ENCODE data around the gene GRK1. TPM values are rescaled to one million over a fixed set of nuclear protein-coding genes. Genes with fewer than 3 reads are reported as not detected.

GRK1 gene
- total RNA-seq, 1 experiment from 2014 or later = not detected

- intact Hi-C loops (cut with micrococcal nuclease; ENCODE audit: unreplicated experiment) = no loop called here
- H3K27ac ChIP-seq = no peak overlapping the region
- H3K27me3 ChIP-seq (ENCODE audit: insufficient read depth, low read depth) = peaks cover 81% of the 10 kb centered on the region
Measured at GRCh38 chr13:113763254-113763653, 96.2 kb downstream of the GRK1 start.

GRCh38 chr13:113763961-113764792, 97.2 kb downstream of the GRK1 start:
- Histone ChIP-seq H3K4me3 (no peak overlapping the region), H3F3A (ENCODE audit: insufficient read depth, low read depth) (0 out of 2 replicates have a peak, but pooled peaks cover 4% of the 10 kb centered on the region)
- BruUV-seq (replicated peaks) = no TSS peak

More at GRCh38 chr13:113763254-113763653, 96.2 kb downstream of the GRK1 start:
- TF ChIP-seq EZH2 (IDR thresholded peaks at IDR 0.05; ENCODE audit: low read depth) (no peak), CTCF (conservative IDR thresholded peaks at IDR 0.05) (no peak)
- Histone ChIP-seq H3K4me1 (replicated peaks; ENCODE audit: insufficient read depth) (0 out of 2 replicates have a peak, but pooled peaks cover 7% of the 10 kb centered on the region), H3K9me3 (ENCODE audit: insufficient read depth, low read depth) (no peaks in the 10 kb centered on the region), H2AFZ (no peak overlapping the region), H4K20me1 (ENCODE audit: insufficient read depth) (no peaks in the 10 kb centered on the region), H3K9me2 (ENCODE audit: insufficient read depth) (no peaks in the 10 kb centered on the region), H3F3A (ENCODE audit: insufficient read depth, low read depth) (0 out of 2 replicates have a peak, but pooled peaks cover 7% of the 10 kb centered on the region), H3K4me2 (no peak overlapping the region), H3K36me3 (ENCODE audit: low read depth) (no peaks in the 10 kb centered on the region), H3K4me3 (no peak overlapping the region), H3K79me2 (ENCODE audit: low read depth) (no peaks in the 10 kb centered on the region)
- ChIA-PET CTCF (no interaction called here), POLR2A (ENCODE audit: unreplicated experiment) (no interaction called here)
- no peak for DNase-seq
- no TSS peak for BruUV-seq (replicated peaks)

More at GRCh38 chr13:113763961-113764792, 97.2 kb downstream of the GRK1 start:
- H3K36me3 ChIP-seq (ENCODE audit: low read depth) = no peaks in the 10 kb centered on the region
- CTCF ChIA-PET = no interaction called here
- 0 out of 2 replicates have a peak, but pooled peaks cover 7% of the 10 kb centered on the region for H3K4me1 ChIP-seq (replicated peaks; ENCODE audit: insufficient read depth)
- no peaks in the 10 kb centered on the region for H4K20me1 ChIP-seq (ENCODE audit: insufficient read depth)
- DNase-seq = no peak
- TF ChIP-seq EZH2 (IDR thresholded peaks at IDR 0.05; ENCODE audit: low read depth) (no peak), CTCF (conservative IDR thresholded peaks at IDR 0.05) (no peak)
- no peaks in the 10 kb centered on the region for H3K9me3 ChIP-seq (ENCODE audit: insufficient read depth, low read depth)
- H3K79me2 ChIP-seq (ENCODE audit: low read depth) = no peaks in the 10 kb centered on the region
- intact Hi-C loops (cut with micrococcal nuclease; ENCODE audit: unreplicated experiment) = no loop called here
- peaks cover 82% of the 10 kb centered on the region for H3K27me3 ChIP-seq (ENCODE audit: insufficient read depth, low read depth)
- H3K9me2 ChIP-seq (ENCODE audit: insufficient read depth) = no peaks in the 10 kb centered on the region
- H2AFZ ChIP-seq = no peak overlapping the region
- no peak overlapping the region for H3K4me2 ChIP-seq
- H3K27ac ChIP-seq = no peak overlapping the region
- POLR2A ChIA-PET (ENCODE audit: unreplicated experiment) = no interaction called here
